Measurements from ENCODE around the gene GNAT3. TPM values are rescaled to one million over a fixed set of nuclear protein-coding genes. Genes with fewer than 3 reads are reported as not detected.

Gene GNAT3
- total RNA-seq, 1 donor from 2014 or later, result not detected

DNA sequence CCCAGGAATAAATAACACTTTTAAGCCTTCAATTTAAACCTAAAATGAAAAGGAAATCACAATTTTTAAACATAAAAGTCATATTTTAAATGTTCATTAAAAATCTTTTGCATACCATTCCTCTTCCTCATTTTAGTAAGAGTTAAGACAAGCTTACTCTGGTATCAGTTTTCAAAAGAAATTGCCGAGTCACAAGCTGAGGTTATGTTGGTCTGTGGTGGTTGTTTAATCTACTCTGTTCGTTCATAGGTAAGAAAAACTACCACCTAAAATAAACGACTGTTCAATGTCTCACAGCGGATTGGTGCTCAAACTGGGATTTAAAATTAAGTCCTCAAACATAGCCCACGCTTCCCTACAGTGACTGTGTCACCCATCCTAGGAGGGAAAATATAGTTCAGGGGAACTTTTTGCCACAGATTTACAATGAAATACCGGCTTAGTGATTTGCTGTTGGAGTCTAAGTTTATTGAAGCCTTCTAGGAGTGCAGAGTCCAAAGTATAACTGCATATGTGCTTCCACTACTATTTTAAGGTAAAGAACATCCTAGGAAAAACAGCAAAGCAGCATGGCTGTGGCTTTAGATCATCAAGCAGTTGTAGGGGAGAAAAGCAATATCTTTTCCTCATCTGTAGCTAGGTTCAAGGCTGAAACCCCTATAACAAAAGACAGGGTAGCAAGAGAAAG, 61.1 kb downstream of the GNAT3 start:
- DNase-seq (ENCODE audit: low spot score in 2 of 2), result no peak
- no peaks in the 10 kb centered on the region for H3K9me3 ChIP-seq
- no peaks in the 10 kb centered on the region for H3K36me3 ChIP-seq
- TF ChIP-seq CTCF (IDR thresholded peaks at IDR 0.05), result no peak
- intact Hi-C loops (cut with DNase I), result loop anchor here (5.0 to 10.0 kb wide), 2 partner anchors 356 to 388 kb away; no protein-coding TSS in a partner anchor
- H3K27me3 ChIP-seq, result no peaks in the 10 kb centered on the region
- H3K4me3 ChIP-seq, result no peak overlapping the region
- no peak overlapping the region for H3K27ac ChIP-seq
- H3K4me1 ChIP-seq, result no peaks in the 10 kb centered on the region

DNA sequence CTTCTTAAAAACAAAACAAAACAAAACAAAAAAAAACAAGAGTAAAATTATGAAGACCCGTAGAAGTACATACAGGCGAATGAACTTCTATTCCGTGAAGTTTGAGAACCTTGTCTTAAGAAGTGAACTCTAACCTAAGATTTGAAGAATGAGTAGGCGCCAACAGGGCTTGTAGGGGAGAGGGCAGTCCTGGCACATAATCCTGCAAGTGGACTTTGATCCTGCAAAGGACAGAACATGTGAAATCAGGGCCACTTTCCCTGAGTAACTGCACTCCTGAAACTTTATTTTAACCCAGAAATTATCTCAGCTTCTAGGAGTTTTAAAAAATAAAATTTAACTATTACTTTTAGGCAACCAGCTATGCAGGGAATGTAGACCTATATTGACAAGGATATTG, 62.0 kb downstream of the GNAT3 start:
- Histone ChIP-seq H3K9me3 (no peaks in the 10 kb centered on the region), H3K27me3 (no peaks in the 10 kb centered on the region), H3K4me3 (no peak overlapping the region), H3K27ac (no peak overlapping the region), H3K36me3 (no peaks in the 10 kb centered on the region), H3K4me1 (no peaks in the 10 kb centered on the region)
- no peak for DNase-seq (ENCODE audit: low spot score in 2 of 2)
- TF ChIP-seq CTCF (IDR thresholded peaks at IDR 0.05), result no peak
- intact Hi-C loops (cut with DNase I), result loop anchor here (5.0 to 10.0 kb wide), 2 partner anchors 355 to 388 kb away; no protein-coding TSS in a partner anchor

- no peaks in the 10 kb centered on the region for H3K4me1 ChIP-seq
These were observed 66.5 kb downstream of the GNAT3 start for GRCh38 chr7:80445351-80445750.

GRCh38 chr7:80444811-80445210, 67.1 kb downstream of the GNAT3 start:
- DNase-seq (ENCODE audit: low spot score in 2 of 2), result no peak
- no peak for TF ChIP-seq CTCF (IDR thresholded peaks at IDR 0.05)
- H3K36me3 ChIP-seq, result no peaks in the 10 kb centered on the region
- H3K27me3 ChIP-seq, result no peaks in the 10 kb centered on the region
- H3K4me3 ChIP-seq, result no peak overlapping the region
- intact Hi-C loops (cut with DNase I), result no loop called here
- H3K9me3 ChIP-seq, result no peaks in the 10 kb centered on the region
- no peaks in the 10 kb centered on the region for H3K4me1 ChIP-seq
- H3K27ac ChIP-seq, result no peak overlapping the region

More at GRCh38 chr7:80445351-80445750, 66.5 kb downstream of the GNAT3 start:
- no peak overlapping the region for H3K27ac ChIP-seq
- H3K27me3 ChIP-seq, result no peaks in the 10 kb centered on the region
- no peak for TF ChIP-seq CTCF (IDR thresholded peaks at IDR 0.05)
- DNase-seq (ENCODE audit: low spot score in 2 of 2), result no peak
- H3K4me3 ChIP-seq, result no peak overlapping the region
- no peaks in the 10 kb centered on the region for H3K9me3 ChIP-seq
- no peaks in the 10 kb centered on the region for H3K36me3 ChIP-seq
- intact Hi-C loops (cut with DNase I), result no loop called here

- Histone ChIP-seq H3K27ac (no peak overlapping the region), H3K4me1 (no peaks in the 10 kb centered on the region), H3K36me3 (no peaks in the 10 kb centered on the region), H3K9me3 (no peaks in the 10 kb centered on the region), H3K27me3 (no peaks in the 10 kb centered on the region), H3K4me3 (no peak overlapping the region)
- no peak for TF ChIP-seq CTCF (IDR thresholded peaks at IDR 0.05)
- DNase-seq (ENCODE audit: low spot score in 2 of 2), result no peak
- intact Hi-C loops (cut with DNase I), result no loop called here
These were observed 68.5 kb downstream of the GNAT3 start for GRCh38 chr7:80443325-80443724.
